ENCODE measurements around the gene UGGT2. TPM values are rescaled to one million over a fixed set of nuclear protein-coding genes. Genes with fewer than 3 reads are reported as not detected.

The UGGT2 gene, protein sequence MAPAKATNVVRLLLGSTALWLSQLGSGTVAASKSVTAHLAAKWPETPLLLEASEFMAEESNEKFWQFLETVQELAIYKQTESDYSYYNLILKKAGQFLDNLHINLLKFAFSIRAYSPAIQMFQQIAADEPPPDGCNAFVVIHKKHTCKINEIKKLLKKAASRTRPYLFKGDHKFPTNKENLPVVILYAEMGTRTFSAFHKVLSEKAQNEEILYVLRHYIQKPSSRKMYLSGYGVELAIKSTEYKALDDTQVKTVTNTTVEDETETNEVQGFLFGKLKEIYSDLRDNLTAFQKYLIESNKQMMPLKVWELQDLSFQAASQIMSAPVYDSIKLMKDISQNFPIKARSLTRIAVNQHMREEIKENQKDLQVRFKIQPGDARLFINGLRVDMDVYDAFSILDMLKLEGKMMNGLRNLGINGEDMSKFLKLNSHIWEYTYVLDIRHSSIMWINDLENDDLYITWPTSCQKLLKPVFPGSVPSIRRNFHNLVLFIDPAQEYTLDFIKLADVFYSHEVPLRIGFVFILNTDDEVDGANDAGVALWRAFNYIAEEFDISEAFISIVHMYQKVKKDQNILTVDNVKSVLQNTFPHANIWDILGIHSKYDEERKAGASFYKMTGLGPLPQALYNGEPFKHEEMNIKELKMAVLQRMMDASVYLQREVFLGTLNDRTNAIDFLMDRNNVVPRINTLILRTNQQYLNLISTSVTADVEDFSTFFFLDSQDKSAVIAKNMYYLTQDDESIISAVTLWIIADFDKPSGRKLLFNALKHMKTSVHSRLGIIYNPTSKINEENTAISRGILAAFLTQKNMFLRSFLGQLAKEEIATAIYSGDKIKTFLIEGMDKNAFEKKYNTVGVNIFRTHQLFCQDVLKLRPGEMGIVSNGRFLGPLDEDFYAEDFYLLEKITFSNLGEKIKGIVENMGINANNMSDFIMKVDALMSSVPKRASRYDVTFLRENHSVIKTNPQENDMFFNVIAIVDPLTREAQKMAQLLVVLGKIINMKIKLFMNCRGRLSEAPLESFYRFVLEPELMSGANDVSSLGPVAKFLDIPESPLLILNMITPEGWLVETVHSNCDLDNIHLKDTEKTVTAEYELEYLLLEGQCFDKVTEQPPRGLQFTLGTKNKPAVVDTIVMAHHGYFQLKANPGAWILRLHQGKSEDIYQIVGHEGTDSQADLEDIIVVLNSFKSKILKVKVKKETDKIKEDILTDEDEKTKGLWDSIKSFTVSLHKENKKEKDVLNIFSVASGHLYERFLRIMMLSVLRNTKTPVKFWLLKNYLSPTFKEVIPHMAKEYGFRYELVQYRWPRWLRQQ (N-terminal part only)
- 24.5 and 30.5 TPM in 2 replicates for total RNA-seq

DNA sequence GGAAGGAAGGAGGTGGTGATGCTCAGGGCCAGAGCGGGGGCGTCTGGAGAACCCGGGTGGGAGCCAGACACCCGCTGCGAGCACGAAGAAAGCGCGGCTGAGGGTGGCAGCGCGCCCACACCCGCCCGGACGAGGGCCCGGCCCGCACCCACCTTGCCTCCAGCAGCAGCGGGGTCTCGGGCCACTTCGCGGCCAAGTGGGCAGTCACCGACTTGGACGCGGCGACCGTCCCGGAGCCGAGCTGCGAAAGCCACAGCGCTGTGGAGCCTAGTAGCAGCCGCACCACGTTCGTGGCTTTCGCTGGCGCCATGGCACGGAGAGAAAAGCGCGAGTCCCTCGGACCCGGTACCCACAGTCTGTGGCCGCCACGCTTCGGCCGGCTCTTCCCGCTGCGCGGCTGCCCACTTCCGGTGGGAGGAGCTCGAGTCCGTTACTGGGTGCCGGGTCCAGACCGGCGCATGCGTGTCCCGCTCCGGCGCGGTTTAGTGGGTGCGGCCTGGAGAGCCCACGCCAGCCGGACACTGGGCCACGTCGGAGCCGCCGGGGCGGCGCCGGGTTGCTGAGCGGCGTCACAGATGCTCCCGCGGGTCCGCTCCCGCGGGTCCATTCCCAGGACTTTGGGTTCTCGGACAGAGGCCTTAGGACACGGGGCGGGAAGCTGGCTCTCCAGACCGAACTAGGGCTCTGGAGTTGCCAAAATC, at the start of gene UGGT2:
UGGT2 (minus strand) TSS at position 399 of the 701 bp plus-strand sequence; CDS start at position 310, 89 bp downstream.

GRCh38 chr13:96089749-96090239, 36.6 kb upstream of the UGGT2 start, which contains the start of gene HS6ST3:
Gene HS6ST3 (plus strand): TSS chr13:96090107.

Other genes with a start within 250 kb of the UGGT2 start
- gene HS6ST3, start 36.7 kb upstream of the UGGT2 start, total RNA-seq = not detected in 2 replicates

All from myometrial cell (primary cell).